NCI-H1105 treated with DMSO at 0.1 percent for 48 hours (cell line): ENCODE results near the gene TGFB2.
A peak's percentile ranks its signal among the peaks of the same experiment; 100 is the strongest.

Experiments
- DNase-seq: peaks from one replicate; lab custom pipeline; 2025; lab: John Stamatoyannopoulos, UW

TGFB2 gene

DNA sequence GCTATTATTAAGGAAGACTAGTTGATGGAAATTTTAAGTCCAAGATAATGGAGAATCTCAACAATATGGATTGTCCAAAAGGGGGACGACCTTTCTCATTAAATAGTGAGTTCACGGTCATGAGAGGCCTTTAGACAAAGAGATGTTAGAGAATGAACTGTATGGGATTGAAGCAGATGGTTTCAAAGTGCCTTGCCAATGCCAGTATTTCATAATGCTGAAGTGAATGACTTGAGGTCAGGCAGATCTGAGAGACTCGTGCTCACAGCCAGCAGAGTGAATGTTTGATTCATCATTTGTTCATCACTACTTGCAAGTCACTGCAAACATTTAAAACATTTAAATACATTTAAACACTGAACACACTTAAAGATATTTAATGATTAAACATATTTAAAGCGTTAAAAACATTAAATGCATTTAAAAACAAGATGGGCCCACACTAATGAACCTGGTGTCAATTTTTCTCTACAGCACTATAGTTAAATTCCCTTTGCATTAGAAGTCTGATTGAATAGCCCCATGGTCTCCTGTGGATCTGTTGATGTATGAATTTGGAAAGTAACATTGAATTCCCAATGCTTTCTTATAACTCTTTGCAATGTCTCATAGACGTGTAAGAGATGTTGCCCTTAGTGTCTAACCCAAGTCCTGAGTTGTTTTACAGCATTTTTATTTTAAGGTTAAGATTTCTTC, 80.7 kb downstream of the TGFB2 start:
- no peak for DNase-seq

DNA sequence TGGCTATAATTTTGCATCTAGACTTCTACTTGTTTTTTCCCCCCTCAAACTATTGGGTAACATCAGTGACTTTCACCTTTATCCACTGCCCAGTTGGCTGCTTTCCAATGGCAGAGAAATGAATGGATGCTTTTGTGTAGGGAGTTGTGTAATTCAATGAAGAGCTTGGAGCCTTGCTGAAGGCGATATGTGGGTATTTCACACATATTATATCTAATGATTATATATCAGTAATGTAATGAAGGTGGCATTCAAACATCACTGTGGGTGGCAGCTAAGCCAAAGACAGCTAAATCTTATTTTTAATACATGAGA, 81.2 kb downstream of the TGFB2 start:
- peak; percentile 25 for DNase-seq

DNA sequence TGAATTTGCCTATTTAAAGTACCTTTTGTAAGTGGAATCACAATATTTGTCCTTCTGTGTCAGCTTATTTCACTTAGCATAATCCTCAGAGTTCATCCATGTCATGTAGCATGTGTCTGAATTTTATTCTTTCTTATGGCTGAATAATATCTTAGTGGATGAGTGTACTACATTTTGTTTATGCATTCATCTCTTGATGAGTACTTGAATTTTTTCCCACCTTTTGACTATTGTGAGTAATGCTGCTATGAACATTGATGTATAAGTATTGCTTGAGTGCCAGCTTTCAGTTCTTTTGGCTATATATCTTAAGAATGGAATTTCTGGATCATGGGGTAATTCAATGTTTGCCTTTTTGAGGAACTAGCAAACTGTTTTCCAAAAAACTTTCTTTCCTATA, 84.2 kb downstream of the TGFB2 start:
- no peak for DNase-seq

DNA sequence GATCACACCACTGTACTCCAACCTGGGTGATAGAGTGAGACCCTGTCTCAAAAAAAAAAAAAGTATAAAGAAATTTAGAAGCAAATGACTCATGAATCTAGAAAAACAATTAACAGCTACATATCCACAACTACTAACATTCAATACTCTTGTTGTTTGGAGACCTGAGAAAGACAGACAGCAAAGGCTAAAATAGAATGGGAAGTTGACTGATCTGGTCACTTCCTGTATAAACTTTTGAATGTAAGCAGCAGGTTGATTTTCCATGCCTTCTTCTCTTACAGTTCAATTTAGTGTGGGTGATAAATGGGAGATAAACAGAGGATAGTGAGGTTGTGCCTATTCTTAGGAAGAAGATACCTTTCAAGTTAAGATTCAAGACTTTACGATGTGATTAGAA, 85.2 kb downstream of the TGFB2 start:
- DNase-seq = no peak

DNA sequence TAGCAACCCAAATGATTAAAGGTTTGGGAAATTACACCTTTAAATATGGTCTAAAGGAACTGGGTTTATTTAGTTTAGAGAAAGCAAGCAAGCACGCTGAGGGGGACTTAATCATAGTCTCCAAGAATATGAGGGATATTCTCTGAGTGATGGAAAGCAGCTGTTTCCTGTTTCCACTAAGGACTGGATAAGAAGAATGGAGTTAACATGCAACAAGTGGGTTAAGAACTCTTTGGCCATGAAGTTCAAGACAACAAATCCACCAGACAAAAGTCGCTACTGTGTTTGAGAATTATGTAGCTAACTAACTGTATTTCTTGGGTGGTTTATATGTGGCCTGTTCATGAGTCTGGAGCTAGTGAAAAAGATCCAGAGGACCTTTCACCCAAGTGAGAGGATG, 85.7 kb downstream of the TGFB2 start:
- DNase-seq = no peak

DNA sequence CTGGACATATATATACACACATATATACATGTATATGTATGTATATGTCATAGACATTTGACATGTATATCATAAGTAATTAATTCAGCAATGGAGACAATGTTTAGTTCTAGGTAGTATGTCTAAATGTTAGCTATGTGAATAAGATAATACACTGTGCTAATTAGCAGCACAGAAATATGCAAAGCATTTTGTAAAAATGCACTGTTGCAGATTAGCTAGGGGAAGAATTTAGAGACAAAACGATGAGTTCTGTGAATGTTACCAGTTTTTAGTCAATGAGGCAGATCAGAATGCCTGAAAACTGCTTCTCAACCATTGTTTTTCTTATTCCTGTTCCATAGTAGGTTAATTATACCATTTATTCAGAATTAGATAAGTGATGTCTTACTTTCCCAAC, 86.3 kb downstream of the TGFB2 start:
- DNase-seq = no peak

DNA sequence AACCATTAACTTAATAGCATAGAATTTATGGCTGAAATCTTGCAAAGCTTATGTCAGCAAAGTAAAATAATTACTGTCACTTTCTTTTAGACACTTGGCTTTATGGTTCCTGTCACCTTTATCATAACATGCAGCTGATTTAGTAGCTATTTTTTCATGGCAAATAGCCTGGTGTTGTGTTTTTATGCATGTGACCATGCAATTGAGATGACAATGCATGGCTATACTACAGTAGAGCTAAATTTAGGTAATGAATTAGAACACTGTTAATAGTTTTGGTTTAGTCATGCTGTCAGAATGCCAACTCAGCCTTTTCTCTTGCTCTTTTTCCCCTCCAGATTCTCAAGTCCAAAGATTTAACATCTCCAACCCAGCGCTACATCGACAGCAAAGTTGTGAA, 88.6 kb downstream of the TGFB2 start:
- no peak for DNase-seq

DNA sequence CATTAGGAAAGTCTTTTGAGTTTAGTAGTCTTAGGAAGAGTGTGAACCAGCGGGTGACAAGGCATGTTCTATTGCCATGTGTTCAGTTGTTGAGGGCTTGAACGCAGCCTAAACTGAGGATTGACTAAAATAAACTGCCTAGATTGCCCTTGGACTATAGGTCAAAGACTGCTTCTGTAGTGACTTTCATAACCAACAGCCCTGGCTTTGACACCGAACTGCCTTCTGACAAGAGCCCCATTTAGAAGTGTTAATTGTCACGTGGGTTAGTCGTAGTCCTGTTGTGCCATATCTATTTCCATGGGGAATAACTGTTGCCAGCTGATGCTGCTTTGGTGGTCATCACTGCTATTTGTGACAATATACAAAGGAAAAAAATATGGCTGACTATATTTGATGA, 90.4 kb downstream of the TGFB2 start:
- no peak for DNase-seq

DNA sequence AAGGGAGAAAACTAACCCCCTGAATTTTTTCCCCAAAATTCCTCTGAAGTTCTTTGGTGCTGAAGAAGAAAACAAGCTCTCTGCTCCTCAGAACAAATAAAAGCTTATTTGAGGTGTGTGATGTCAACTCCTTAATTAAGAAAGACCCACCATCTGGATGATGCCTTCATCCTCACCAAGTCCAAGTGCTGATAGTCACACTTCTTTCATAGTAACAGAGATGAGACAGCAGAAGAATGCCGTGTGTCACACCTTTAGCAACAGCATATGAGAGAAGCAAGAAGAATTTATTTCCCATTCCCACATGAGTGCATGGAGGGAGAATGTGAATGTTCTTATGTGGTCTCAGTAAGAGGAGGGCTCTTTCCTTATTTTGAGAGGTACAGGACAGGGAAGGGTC, 91.2 kb downstream of the TGFB2 start:
- DNase-seq = no peak

DNA sequence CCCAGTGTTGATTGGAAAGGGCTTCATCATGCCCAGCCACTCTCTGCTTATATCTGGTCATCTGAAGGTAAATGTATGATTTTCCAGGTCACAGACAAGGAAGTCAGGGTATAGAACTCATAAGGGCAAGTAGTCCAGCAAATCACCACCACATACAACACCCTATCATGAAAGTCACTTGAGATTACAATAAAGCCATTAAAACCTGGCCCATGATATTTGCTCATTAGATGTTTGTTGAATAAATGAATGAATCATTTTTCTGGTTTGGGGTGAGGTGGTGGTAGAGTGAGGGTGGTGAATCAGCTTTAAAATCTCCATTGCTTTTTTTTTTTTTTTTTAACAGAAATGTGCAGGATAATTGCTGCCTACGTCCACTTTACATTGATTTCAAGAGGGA, 91.9 kb downstream of the TGFB2 start:
- DNase-seq = no peak

DNA sequence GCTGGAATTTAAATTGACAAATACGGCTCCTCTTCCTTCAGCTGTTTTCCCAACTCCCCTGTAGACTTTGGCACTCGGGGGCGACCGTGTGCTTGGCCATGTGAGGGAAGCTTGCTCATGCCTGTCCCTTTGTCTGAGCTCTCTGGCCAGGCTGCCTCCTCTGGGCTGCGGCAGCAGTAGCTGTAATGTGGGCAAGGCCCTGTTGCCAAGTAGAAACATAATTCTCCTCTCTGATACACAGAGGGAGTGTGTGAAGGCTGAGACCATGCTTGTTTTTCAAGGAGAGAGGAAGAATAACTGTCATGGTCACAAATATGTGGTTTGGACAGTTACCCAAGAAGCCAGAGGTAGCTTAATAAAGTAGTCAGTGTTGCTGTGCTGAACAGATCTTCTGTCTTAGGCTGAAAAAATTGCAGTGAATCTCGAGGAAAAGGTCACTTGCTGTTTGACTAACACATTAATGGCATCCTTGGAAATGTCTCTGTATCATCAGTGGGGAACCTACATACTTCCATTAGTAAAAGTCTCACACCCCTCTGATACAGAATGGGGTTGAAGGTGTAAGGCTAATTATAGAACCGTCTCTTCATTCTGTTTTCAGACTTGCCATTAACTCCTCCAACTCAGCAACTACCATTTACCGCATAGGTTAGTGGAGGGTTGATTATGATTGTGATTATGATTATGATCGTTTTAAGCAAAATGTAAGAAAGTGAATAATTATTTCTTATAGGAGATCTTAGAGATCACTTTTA, 94.6 kb downstream of the TGFB2 start:
- no peak for DNase-seq

DNA sequence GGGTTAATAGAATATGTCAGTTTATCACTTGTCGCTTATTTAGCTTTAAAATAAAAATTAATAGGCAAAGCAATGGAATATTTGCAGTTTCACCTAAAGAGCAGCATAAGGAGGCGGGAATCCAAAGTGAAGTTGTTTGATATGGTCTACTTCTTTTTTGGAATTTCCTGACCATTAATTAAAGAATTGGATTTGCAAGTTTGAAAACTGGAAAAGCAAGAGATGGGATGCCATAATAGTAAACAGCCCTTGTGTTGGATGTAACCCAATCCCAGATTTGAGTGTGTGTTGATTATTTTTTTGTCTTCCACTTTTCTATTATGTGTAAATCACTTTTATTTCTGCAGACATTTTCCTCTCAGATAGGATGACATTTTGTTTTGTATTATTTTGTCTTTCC, 98.1 kb downstream of the TGFB2 start:
- no peak for DNase-seq

DNA sequence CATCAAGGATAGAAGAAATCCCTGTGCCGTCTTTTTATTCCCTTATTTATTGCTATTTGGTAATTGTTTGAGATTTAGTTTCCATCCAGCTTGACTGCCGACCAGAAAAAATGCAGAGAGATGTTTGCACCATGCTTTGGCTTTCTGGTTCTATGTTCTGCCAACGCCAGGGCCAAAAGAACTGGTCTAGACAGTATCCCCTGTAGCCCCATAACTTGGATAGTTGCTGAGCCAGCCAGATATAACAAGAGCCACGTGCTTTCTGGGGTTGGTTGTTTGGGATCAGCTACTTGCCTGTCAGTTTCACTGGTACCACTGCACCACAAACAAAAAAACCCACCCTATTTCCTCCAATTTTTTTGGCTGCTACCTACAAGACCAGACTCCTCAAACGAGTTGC, 99.0 kb downstream of the TGFB2 start:
- no peak for DNase-seq

DNA sequence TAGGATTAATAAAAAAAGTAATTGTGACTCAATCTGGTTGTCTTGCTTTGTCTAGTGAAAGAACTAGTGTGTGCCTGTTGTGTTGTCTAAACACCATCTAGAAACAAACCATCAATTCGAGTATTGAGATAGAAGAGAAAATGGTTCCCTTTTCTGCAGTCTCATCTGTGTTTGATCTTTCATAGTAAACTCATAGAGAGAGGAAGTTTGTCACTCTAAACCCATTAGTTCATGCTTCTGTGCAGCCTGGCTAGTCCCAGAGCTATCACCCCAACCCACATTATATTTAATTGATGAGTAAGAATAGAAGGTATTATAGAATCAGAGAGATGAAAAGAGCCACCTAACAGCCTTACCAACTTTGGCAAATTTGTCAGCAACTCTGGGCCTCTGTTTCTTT, 99.5 kb downstream of the TGFB2 start:
- DNase-seq = no peak

DNA sequence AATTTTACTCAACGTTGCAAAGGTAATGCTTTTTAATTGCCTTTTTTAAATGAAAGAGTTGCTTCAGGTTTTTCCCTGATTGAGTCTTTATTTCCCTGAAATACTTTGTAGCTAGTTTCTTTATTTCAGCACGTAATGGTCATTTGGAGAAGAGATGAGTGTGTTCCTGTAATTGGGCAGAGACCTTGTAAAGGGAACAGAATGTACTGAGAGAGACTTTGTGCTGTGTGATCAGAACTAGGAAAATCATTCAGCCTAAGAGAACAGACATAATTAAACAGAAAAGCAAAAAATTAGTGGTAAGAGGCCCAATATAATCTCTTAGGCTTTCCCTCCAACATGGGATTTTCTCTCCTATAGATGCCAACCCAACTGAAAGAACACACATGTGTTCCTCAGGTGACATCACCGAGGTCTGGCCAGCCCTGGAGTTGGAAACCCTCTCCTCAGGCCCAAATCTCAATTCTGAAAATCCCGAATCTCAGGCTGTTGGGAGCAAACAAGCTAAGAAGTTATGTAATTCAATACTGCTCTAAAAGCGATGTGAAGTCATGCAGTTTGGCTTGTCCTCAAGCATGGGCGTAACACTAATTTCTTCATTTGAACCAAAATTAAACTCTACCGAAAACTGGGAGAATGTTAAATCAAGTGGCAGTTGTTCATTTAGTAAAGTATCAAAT, 102.0 kb downstream of the TGFB2 start:
- no peak for DNase-seq

DNA sequence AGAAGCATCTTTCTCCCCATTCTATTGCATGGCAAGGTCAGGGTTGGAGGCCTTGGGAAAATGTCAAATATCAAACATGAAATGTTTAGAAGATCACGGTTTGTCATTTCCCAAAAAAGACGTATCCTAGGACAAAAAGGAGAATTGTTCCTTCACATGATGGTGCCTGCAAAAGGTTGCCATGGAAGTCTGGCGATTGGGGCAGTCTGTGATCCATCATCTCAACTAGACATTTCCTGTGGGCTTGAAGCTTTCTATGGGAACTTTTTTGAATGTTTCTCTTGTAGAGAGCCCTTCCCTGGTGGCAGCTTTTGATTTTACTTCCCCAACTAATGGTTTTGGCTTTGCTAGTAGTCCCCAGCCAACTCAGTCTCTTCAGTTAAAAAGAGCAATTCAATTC, 106.3 kb downstream of the TGFB2 start:
- no peak for DNase-seq

DNA sequence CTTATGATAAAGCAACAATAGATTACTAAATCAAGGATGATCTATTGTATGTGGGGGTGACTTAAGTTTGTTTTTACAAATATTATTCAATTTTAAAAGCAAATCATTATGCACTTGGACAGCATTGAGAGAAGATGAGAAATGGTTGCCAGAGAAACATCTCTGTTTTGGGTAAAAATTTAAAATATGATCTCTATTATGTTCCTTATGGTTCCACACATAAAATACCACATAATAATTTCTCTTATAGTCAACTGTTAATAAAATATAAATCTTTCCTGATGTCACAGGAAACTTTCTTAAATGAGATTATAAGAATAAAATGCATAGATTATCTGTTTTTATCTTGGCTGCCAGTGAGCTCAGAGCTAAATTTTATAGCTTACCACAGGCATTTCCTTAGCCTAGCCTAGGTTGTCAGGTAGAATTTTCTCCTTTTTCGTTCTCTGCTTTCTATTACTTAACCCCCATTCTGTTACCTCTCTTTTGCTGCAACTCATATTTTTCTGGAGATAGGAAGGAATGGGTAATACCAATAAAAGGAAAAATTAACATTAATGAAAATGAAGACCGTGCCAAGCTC, 109.7 kb downstream of the TGFB2 start:
- no peak for DNase-seq

DNA sequence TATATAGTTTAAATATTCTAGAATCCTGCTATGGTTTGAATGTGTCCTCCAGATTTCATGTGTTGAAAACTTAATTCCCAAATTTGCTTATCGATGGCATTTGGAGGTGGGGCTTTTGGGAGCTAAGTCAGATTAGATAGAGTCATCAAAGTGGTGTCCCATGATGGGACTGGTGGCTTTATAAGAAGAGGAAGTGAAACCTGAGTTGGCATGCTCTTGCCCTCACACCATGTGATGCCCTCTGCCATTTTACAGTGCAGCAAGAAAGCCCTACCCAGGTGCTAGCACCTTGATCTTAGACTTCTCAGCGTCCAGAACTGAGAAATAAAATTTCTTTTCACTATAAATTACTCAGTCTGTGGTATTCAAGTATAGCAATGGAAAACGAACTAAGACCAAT, 111.3 kb downstream of the TGFB2 start:
- DNase-seq = no peak

DNA sequence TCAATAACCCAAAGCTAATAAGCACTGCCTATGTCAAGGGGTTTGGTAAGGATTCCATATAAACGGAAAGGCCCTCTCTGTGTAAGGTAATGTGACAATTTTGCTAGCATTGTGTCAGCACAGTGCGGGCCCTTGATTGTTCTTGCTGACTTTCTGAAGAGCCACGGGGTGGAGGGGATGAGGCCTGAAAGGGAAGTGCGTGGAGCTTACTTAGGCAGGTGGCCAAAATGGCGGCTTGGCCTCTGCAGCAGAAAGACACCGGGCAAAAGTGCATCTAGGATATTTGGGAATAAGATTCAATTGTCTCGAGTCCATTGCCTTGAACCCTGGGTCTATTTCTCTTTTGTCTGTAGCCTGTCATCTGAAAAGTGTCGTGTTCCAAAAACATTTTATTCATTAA, 114.3 kb downstream of the TGFB2 start:
- DNase-seq = no peak

DNA sequence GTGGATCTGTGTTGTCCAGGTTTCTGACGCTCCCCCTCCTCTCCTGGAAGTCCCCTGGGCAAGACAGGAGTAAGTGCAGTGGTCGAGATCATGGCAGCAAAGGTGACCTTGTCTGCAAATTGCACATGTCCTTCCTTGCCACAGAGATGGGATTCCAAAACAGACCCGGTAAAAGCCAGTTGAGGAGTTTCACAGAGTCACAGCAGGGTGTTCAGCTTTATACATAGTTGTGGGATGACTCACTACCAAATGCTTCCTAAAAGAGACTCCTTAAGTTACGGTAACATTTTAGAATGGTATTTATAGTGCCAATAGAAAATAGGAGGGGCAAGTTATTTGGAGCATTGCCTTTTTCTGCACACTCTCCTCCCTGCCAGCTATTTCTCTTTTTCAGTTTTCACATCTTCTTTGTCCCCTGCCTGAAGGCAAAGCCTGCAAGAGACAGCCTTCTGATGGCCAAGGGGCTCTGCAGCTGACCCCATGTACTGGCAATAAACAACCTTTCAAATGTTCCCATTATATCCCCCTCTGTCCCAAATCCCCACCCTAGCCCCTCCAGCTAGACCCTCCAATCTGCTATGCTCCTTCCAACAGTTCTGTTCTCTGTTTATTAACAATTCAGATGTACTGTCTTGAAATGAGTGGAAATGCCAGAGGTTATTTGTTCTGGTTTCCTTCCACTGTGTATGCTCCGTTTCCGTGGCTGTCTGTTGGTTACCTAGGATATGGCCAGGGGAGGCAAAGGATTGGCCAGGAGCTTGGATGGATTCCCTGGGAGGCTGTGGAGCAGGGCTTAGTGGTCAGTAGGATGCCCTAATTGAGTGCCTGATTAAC, 115.0 kb downstream of the TGFB2 start:
- DNase-seq = no peak

DNA sequence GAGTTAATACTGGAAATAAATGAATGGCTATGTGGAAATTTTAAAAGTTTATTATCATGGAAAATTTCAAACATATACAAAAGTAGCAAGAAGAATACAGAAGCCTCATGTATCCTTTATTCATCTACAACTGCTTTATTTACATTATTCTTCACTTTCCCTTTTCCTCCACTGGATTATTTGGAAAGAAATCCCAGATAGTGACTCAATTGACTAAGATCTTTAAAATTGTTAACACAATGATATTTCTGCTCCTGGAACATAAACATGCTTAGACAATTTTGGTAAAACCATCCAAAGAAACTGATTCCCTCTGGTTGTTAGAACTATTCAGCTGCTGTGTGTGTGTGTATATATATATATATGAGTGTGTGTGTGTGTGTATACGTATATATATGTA, 116.2 kb downstream of the TGFB2 start:
- no peak for DNase-seq

DNA sequence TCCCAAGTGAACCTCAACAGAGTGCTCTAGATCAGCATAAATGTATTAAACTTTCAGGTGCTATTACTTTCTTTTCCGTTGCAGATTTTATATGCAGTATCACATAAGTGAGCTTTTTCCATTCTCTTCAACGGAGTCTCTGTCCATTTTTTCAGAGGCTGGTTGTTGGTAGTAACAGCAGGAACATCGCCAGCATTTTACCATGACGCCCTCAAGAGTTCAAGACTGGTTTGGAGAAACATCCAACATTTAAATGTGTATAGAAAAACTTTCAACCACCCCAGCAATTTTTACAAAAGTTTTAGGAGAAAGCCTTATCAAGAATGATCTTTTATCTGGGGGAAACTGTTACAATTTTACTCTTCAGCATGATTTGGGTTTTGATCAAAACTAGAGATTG, 117.0 kb downstream of the TGFB2 start:
- no peak for DNase-seq
